Panc1 (cell line): ENCODE results near the gene FBXO42. TPM values are rescaled to one million over a fixed set of nuclear protein-coding genes. Genes with fewer than 3 reads are reported as not detected.

Experiments
- ATAC-seq: fragments of 200-7000 bp; cut with Tn5 transposase; 2 replicates; pipeline ENCODE4 v1.9.1; 2020; ENCODE audit warnings: mild to moderate bottlenecking, moderate library complexity
- BruUV-seq: library from RNA; stranded (reverse); fragments of 400-500 nt; replicated peaks from 2 replicates; lab custom pipeline; 2021; lab: Mats Ljungman, UMichigan
- CTCF ChIA-PET: fragments of 300-600 bp; sonication (Branson Sonifier 250); formaldehyde crosslinking; loops from one replicate; lab custom pipeline; 2022; ENCODE audit warnings: antibody characterized with exemption; lab: Charles Lee
- POLR2A ChIA-PET: fragments of 300-600 bp; sonication (Branson Sonifier 250); formaldehyde crosslinking; loops from one replicate; lab custom pipeline; 2022; ENCODE audit warnings: antibody characterized with exemption; lab: Charles Lee
- DNase-seq: peaks from one replicate; pipeline ENCODE4 v3.0.0-alpha.2; 2010; ENCODE audit warnings: low read depth, low spot score
- H3K27ac ChIP-seq: 2 replicates; pipeline ENCODE4 v1.5.1; 2011; ENCODE audit warnings: mild to moderate bottlenecking, low read length, inconsistent platforms
- H3K27me3 ChIP-seq: fragments of 200-500 bp; sonication (Bioruptor generic); 2 replicates; pipeline ENCODE4 v1.6.0; 2014; ENCODE audit warnings: low read length, inconsistent platforms; ENCODE audit not compliant: control insufficient read depth, insufficient read depth
- H3K36me3 ChIP-seq: fragments of 200-500 bp; sonication (Bioruptor generic); 2 replicates; pipeline ENCODE4 v1.5.1; 2014; ENCODE audit warnings: inconsistent platforms, mild to moderate bottlenecking, low read length, moderate library complexity; ENCODE audit not compliant: control insufficient read depth, insufficient read depth
- H3K4me1 ChIP-seq: 2 replicates; pipeline ENCODE4 v1.5.1; 2011; ENCODE audit warnings: inconsistent platforms, mild to moderate bottlenecking, low read length, moderate library complexity; ENCODE audit not compliant: control insufficient read depth, insufficient read depth
- H3K4me3 ChIP-seq, 2 experiments: 2 replicates each; pipeline ENCODE4 v1.5.1; 2011 to 2012; ENCODE audit warnings: low read depth in 2 of 2, low read length in 2 of 2, mild to moderate bottlenecking in 2 of 2, inconsistent platforms in 1 of 2, moderate library complexity in 1 of 2
- H3K9me3 ChIP-seq: fragments of 200-500 bp; sonication (Bioruptor generic); 2 replicates; pipeline ENCODE4 v1.5.1; 2014; ENCODE audit warnings: low read depth, mild to moderate bottlenecking, inconsistent platforms, low read length, moderate library complexity; ENCODE audit not compliant: control insufficient read depth, insufficient read depth
- POLR2AphosphoS5 ChIP-seq: IDR thresholded peaks from 2 replicates; pipeline ENCODE4 v1.6.1; 2012; ENCODE audit warnings: mild to moderate bottlenecking, low read depth, low read length, moderate library complexity
- REST ChIP-seq, 2 experiments: IDR thresholded peaks; 2 replicates each; pipeline ENCODE4 v1.6.1; 2011 to 2012; ENCODE audit warnings: low read depth in 2 of 2, control low read depth in 1 of 2, low read length in 1 of 2, mild to moderate bottlenecking in 1 of 2, moderate library complexity in 1 of 2; ENCODE audit not compliant: insufficient read depth in 1 of 2
- SIN3A ChIP-seq: IDR thresholded peaks from 2 replicates; pipeline ENCODE4 v1.6.1; 2012; ENCODE audit warnings: low read depth, mild to moderate bottlenecking, low read length, moderate library complexity, borderline replicate concordance; ENCODE audit not compliant: insufficient read depth
- TCF7L2 ChIP-seq: IDR thresholded peaks from 2 replicates; pipeline ENCODE4 v1.6.1; 2011; ENCODE audit warnings: mild to moderate bottlenecking, low read depth, low read length, inconsistent platforms
- in situ Hi-C: cut with HindIII; loops from 2 replicates; pipeline ENCODE4 v1.10.0; 2016; ENCODE audit warnings: low sequenced_read_pairs, low pct_unique_long_range_greater_than_20kb
- intact Hi-C: fragments of 100-400 bp; cut with micrococcal nuclease; formaldehyde crosslinking; loops from one replicate; pipeline ENCODE4 v1.10.0; 2022; ENCODE audit not compliant: unreplicated experiment
- total RNA-seq: library from RNA; stranded (reverse); gene quantifications from one replicate; pipeline ENCODE4 v1.2.1, GENCODE V29; 2021; ENCODE audit not compliant: unreplicated experiment
- TF ChIP-seq, protein P1 (sequence below): fragments of 450-650 bp; IDR thresholded peaks from 2 replicates; pipeline ENCODE4 v1.5.1; 2017; ENCODE audit warnings: mild to moderate bottlenecking

The FBXO42 gene
- total RNA-seq, 1 experiment from 2014 or later: 25.7 TPM

DNA sequence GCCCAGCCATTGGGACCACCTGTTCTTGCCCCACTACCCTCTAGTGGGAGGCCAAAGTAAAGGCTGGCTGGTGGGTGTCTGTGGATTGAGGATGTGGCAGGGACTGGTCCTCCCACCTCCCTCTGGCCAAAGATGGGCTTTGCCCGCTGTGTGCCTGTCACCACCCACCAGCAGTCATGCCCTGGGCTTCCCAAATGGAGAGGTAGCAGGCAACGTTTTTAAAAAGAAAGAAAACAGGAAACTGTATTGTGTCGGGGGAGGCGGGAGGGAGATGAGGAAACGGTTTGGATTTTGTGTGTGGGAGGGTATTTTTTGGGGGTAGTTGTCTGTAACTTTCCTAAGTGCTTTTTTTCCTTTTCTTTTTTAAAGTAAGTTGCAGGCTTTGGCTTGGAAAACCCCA is 44.8 kb upstream of the FBXO42 start:
- Histone ChIP-seq H3K4me1 (peaks cover 23% of the 10 kb centered on the region), H3K9me3 (no peaks in the 10 kb centered on the region), H3K4me3 (no peak overlapping the region), H3K36me3 (no peaks in the 10 kb centered on the region), H3K27me3 (no peaks in the 10 kb centered on the region), H3K27ac (0 out of 2 replicates have a peak overlapping the region, but pooled peaks have one; percentile 41)
- intact Hi-C loops (no loop called here), in situ Hi-C loops (no loop called here)
- no peak for TF ChIP-seq SIN3A
- ATAC-seq: no peak
- no peak for DNase-seq
- POLR2A ChIA-PET: no interaction called here
- BruUV-seq: no TSS peak
- CTCF ChIA-PET: no interaction called here

DNA sequence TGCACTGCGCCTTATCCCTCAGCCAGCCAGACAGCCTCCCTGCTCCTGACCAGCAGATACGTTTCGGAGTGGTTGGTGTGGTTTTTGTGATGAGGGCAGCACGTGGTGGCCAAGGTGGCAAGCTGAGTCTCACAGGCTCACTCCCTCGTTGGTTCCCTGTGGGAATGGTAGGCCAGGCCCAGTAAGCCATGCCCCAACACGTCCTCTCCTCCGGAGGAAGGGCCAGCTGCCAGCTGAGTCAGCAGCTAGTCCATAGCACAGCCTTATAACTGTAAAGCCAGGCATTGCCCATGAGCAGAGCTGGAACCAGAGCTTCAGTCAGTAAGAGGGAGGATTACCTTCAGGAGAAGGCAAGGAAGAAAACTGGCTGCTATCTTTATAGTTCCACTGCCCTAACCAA is 44.3 kb upstream of the FBXO42 start:
- no peak overlapping the region for H3K4me3 ChIP-seq
- ATAC-seq (peak; percentile 22; the same call in 1 of the 2 replicates), DNase-seq (no peak)
- no TSS peak for BruUV-seq
- no peak for TF ChIP-seq POLR2AphosphoS5
- TF ChIP-seq, protein P1, sequence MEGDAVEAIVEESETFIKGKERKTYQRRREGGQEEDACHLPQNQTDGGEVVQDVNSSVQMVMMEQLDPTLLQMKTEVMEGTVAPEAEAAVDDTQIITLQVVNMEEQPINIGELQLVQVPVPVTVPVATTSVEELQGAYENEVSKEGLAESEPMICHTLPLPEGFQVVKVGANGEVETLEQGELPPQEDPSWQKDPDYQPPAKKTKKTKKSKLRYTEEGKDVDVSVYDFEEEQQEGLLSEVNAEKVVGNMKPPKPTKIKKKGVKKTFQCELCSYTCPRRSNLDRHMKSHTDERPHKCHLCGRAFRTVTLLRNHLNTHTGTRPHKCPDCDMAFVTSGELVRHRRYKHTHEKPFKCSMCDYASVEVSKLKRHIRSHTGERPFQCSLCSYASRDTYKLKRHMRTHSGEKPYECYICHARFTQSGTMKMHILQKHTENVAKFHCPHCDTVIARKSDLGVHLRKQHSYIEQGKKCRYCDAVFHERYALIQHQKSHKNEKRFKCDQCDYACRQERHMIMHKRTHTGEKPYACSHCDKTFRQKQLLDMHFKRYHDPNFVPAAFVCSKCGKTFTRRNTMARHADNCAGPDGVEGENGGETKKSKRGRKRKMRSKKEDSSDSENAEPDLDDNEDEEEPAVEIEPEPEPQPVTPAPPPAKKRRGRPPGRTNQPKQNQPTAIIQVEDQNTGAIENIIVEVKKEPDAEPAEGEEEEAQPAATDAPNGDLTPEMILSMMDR: no peak
- H3K9me3 ChIP-seq: no peaks in the 10 kb centered on the region
- H3K27ac ChIP-seq: 0 out of 2 replicates have a peak overlapping the region, but pooled peaks have one; percentile 41
- H3K27me3 ChIP-seq: no peaks in the 10 kb centered on the region
- intact Hi-C loops (no loop called here), in situ Hi-C loops (no loop called here)
- H3K36me3 ChIP-seq: no peaks in the 10 kb centered on the region
- POLR2A ChIA-PET: no interaction called here
- CTCF ChIA-PET: no interaction called here
- H3K4me1 ChIP-seq: peaks cover 29% of the 10 kb centered on the region

GRCh38 chr1:16394977-16395376 is 42.7 kb upstream of the FBXO42 start:
- intact Hi-C loops (no loop called here), in situ Hi-C loops (no loop called here)
- Histone ChIP-seq H3K27me3 (no peaks in the 10 kb centered on the region), H3K4me1 (peaks cover 41% of the 10 kb centered on the region), H3K9me3 (no peaks in the 10 kb centered on the region), H3K36me3 (no peaks in the 10 kb centered on the region), H3K27ac (no peak overlapping the region), H3K4me3 (no peak overlapping the region)
- DNase-seq (no peak), ATAC-seq (no peak)
- TF ChIP-seq TCF7L2 (no peak), POLR2AphosphoS5 (no peak), SIN3A (no peak), REST (IDR thresholded peaks at IDR 0.05; ENCODE audit: insufficient read depth in 1 of 2, low read depth in 2 of 2, low read length in 1 of 2) (no peak)
- TF ChIP-seq, protein P1: no peak
- ChIA-PET POLR2A (no interaction called here), CTCF (no interaction called here)
- BruUV-seq: no TSS peak
